H9 (cell line): ENCODE measurements around the gene PROSER3. TPM values are rescaled to one million over a fixed set of nuclear protein-coding genes. Genes with fewer than 3 reads are reported as not detected.

ENCODE experiments used
- DNase-seq: peaks from one replicate; pipeline ENCODE4 v3.0.0-alpha.2; 2017
- H2AFZ ChIP-seq: one replicate; pipeline ENCODE4 v1.6.1; 2013; ENCODE audit warnings: mild to moderate bottlenecking, low read length, control low read depth, moderate library complexity
- H2AK5ac ChIP-seq: 2 replicates; pipeline ENCODE4 v1.6.1; 2013; ENCODE audit warnings: low read length, control low read depth, mixed read lengths; ENCODE audit not compliant: insufficient read length
- H2BK120ac ChIP-seq: one replicate; pipeline ENCODE4 v1.6.1; 2013; ENCODE audit warnings: low read depth, mild to moderate bottlenecking, low read length, control low read depth, inconsistent platforms; ENCODE audit not compliant: poor library complexity, severe bottlenecking
- H2BK12ac ChIP-seq: 2 replicates; pipeline ENCODE4 v1.6.1; 2013; ENCODE audit warnings: low read length, control low read depth, mixed read lengths, low read depth; ENCODE audit not compliant: insufficient read length
- H2BK15ac ChIP-seq: 2 replicates; pipeline ENCODE4 v1.6.1; 2013; ENCODE audit warnings: low read depth, low read length, control low read depth
- H2BK20ac ChIP-seq: one replicate; pipeline ENCODE4 v1.6.1; 2013; ENCODE audit warnings: low read depth, mild to moderate bottlenecking, low read length, control low read depth, inconsistent platforms; ENCODE audit not compliant: poor library complexity, severe bottlenecking
- H2BK5ac ChIP-seq: 2 replicates; pipeline ENCODE4 v1.6.1; 2013; ENCODE audit warnings: low read length, control low read depth, mixed read lengths; ENCODE audit not compliant: insufficient read length
- H3K14ac ChIP-seq: 2 replicates; pipeline ENCODE4 v1.6.1; 2013; ENCODE audit warnings: low read length, control low read depth; ENCODE audit not compliant: insufficient read depth
- H3K18ac ChIP-seq: 2 replicates; pipeline ENCODE4 v1.6.1; 2013; ENCODE audit warnings: low read depth, mild to moderate bottlenecking, mixed read lengths, low read length, control low read depth; ENCODE audit not compliant: insufficient read length
- H3K23ac ChIP-seq: 2 replicates; pipeline ENCODE4 v1.6.1; 2013; ENCODE audit warnings: low read length, control low read depth, mixed read lengths, low read depth; ENCODE audit not compliant: insufficient read length
- H3K23me2 ChIP-seq: 2 replicates; pipeline ENCODE4 v1.6.1; 2013; ENCODE audit warnings: low read depth, mild to moderate bottlenecking, mixed read lengths, low read length, control low read depth; ENCODE audit not compliant: insufficient read length, poor library complexity, severe bottlenecking
- H3K27ac ChIP-seq: 2 replicates; pipeline ENCODE4 v1.5.1; 2013; ENCODE audit warnings: low read length, control low read depth, mixed read lengths, low read depth; ENCODE audit not compliant: insufficient read length
- H3K27me3 ChIP-seq: 2 replicates; pipeline ENCODE4 v1.6.1; 2013; ENCODE audit warnings: low read length, control low read depth, inconsistent platforms; ENCODE audit not compliant: insufficient read depth
- H3K4ac ChIP-seq: 2 replicates; pipeline ENCODE4 v1.6.1; 2013; ENCODE audit warnings: low read depth, mild to moderate bottlenecking, control low read depth, inconsistent platforms, low read length, moderate library complexity
- H3K4me1 ChIP-seq: 2 replicates; pipeline ENCODE4 v1.6.1; 2013; ENCODE audit warnings: low read length, control low read depth, inconsistent platforms; ENCODE audit not compliant: insufficient read depth
- H3K4me2 ChIP-seq: 2 replicates; pipeline ENCODE4 v1.6.1; 2013; ENCODE audit warnings: low read length, control low read depth, mixed read lengths; ENCODE audit not compliant: insufficient read length, insufficient read depth
- H3K56ac ChIP-seq: 2 replicates; pipeline ENCODE4 v1.6.1; 2013; ENCODE audit warnings: low read depth, mild to moderate bottlenecking, mixed read lengths, low read length, control low read depth; ENCODE audit not compliant: insufficient read length
- H3K79me1 ChIP-seq: 2 replicates; pipeline ENCODE4 v1.6.1; 2013; ENCODE audit warnings: low read depth, mild to moderate bottlenecking, moderate library complexity, low read length, control low read depth, inconsistent platforms; ENCODE audit not compliant: insufficient read depth, poor library complexity, severe bottlenecking
- H3K79me2 ChIP-seq: 2 replicates; pipeline ENCODE4 v1.6.1; 2013; ENCODE audit warnings: low read length, control low read depth, inconsistent platforms; ENCODE audit not compliant: insufficient read depth
- H3K9ac ChIP-seq: 2 replicates; pipeline ENCODE4 v1.6.1; 2013; ENCODE audit warnings: low read length, control low read depth, mixed read lengths; ENCODE audit not compliant: insufficient read length; ENCODE audit errors: extremely low read depth
- H3K9me3 ChIP-seq: one replicate; pipeline ENCODE4 v1.6.1; 2013; ENCODE audit warnings: low read depth, low read length, inconsistent platforms; ENCODE audit not compliant: control insufficient read depth
- H3T11ph ChIP-seq: one replicate; pipeline ENCODE4 v1.6.1; 2013; ENCODE audit warnings: mild to moderate bottlenecking, low read length, control low read depth, inconsistent platforms
- H4K20me1 ChIP-seq: one replicate; pipeline ENCODE4 v1.6.1; 2013; ENCODE audit not compliant: control insufficient read depth, insufficient read length, insufficient read depth
- H4K5ac ChIP-seq: 2 replicates; pipeline ENCODE4 v1.6.1; 2013; ENCODE audit warnings: low read depth, mild to moderate bottlenecking, mixed read lengths, low read length, control low read depth; ENCODE audit not compliant: insufficient read length
- H4K8ac ChIP-seq: replicated peaks from 2 replicates; pipeline ENCODE4 v1.6.1; 2013; ENCODE audit warnings: low read length, control low read depth, mixed read lengths, low read depth; ENCODE audit not compliant: insufficient read length
- H4K91ac ChIP-seq: 2 replicates; pipeline ENCODE4 v1.6.1; 2013; ENCODE audit warnings: low read depth, mild to moderate bottlenecking, moderate library complexity, mixed read lengths, low read length, control low read depth; ENCODE audit not compliant: insufficient read length
- H3K27ac Mint-ChIP-seq, 3 experiments: 2 replicates in 2 of 3; 3 replicates in 1 of 3; pipeline ENCODE4 v1.8.0; 2020 to 2021; ENCODE audit warnings: mixed read lengths in 3 of 3, mild to moderate bottlenecking in 1 of 3, moderate library complexity in 1 of 3
- H3K27me3 Mint-ChIP-seq: 2 replicates; pipeline ENCODE4 v1.8.0; 2021; ENCODE audit warnings: low read depth, mild to moderate bottlenecking, moderate library complexity, mixed read lengths
- H3K36me3 Mint-ChIP-seq, 3 experiments: 2 replicates in 2 of 3; 3 replicates in 1 of 3; pipeline ENCODE4 v1.8.0; 2020 to 2021; ENCODE audit warnings: low read depth in 3 of 3, mixed read lengths in 3 of 3; ENCODE audit not compliant: insufficient read depth in 1 of 3
- H3K4me1 Mint-ChIP-seq, 2 experiments: 2 replicates each; pipeline ENCODE4 v1.8.0; 2020; ENCODE audit warnings: mixed read lengths in 2 of 2
- H3K4me3 Mint-ChIP-seq, 2 experiments: 2 replicates in 1 of 2; 3 replicates in 1 of 2; pipeline ENCODE4 v1.8.0; 2020 to 2021; ENCODE audit warnings: mild to moderate bottlenecking in 2 of 2, mixed read lengths in 2 of 2, moderate library complexity in 1 of 2
- H3K9me3 Mint-ChIP-seq, 2 experiments: 2 replicates in 1 of 2; 3 replicates in 1 of 2; pipeline ENCODE4 v1.8.0; 2020; ENCODE audit warnings: mild to moderate bottlenecking in 2 of 2, mixed read lengths in 2 of 2, moderate library complexity in 1 of 2
- CTCF ChIP-seq: fragments of 200-600 bp; sonication (generic); conservative IDR thresholded peaks from 3 replicates; pipeline ENCODE4 v1.8.0; 2021; ENCODE audit warnings: antibody characterized with exemption, mild to moderate bottlenecking
- WGBS: extraction: QIAGEN DNeasy Blood & Tissue Kit; methylation state at CpG from one replicate; pipeline ENCODE4 v1.1.7; 2013; ENCODE audit warnings: missing lambda C conversion rate, low lambda C conversion rate, mixed read lengths; ENCODE audit not compliant: insufficient read length; ENCODE audit errors: extremely low coverage; 5-methylcytosine and 5-hydroxymethylcytosine counted together
- total RNA-seq: library from RNA; stranded (reverse); gene quantifications from 2 replicates; pipeline ENCODE4 v1.2.1, GENCODE V29; 2021

PROSER3 gene
- total RNA-seq, 1 experiment from 2014 or later: 29.1 TPM

GRCh38 chr19:35738887-35739229 is 19.1 kb upstream of the PROSER3 start:
- no CpG with 5 or more reads among the region's 2 CpGs for WGBS
- Histone ChIP-seq H3K18ac (no peak overlapping the region), H2AFZ (no peak overlapping the region), H2BK5ac (no peak overlapping the region), H2BK120ac (no peak overlapping the region), H3K14ac (no peak overlapping the region), H3K4me1 (no peaks in the 10 kb centered on the region), H3K23me2 (peaks cover 6% of the 10 kb centered on the region), H3K4me2 (no peak overlapping the region), H4K91ac (no peak overlapping the region), H3K79me1 (no peaks in the 10 kb centered on the region), H2BK12ac (no peak overlapping the region), H3K27ac (no peak overlapping the region), H3K9me3 (no peaks in the 10 kb centered on the region), H3K23ac (no peak overlapping the region), H3K79me2 (no peaks in the 10 kb centered on the region), H3K9ac (no peak overlapping the region), H2BK15ac (no peak overlapping the region), H2BK20ac (no peak overlapping the region), H2AK5ac (no peak overlapping the region), H3K56ac (no peak overlapping the region), H3K27me3 (no peaks in the 10 kb centered on the region), H3K4ac (no peak overlapping the region), H4K5ac (no peak overlapping the region), H4K20me1 (no peaks in the 10 kb centered on the region), H4K8ac (no peak overlapping the region), H3T11ph (no peak overlapping the region)
- no peaks in the 10 kb centered on the region for H3K27me3 Mint-ChIP-seq
- no peak overlapping the region for H3K27ac Mint-ChIP-seq
- no peak for DNase-seq
- peaks cover 36 to 55% (median 49%) of the 10 kb centered on the region in 3 experiments; a peak in 6 of 7 replicates for H3K36me3 Mint-ChIP-seq
- H3K9me3 Mint-ChIP-seq: no peaks in the 10 kb centered on the region
- no peak for TF ChIP-seq CTCF
- peaks cover 6 to 13% of the 10 kb centered on the region in 2 experiments for H3K4me1 Mint-ChIP-seq
- 0 out of 5 replicates have a peak overlapping the region, but pooled peaks of 1 of the 2 experiments have one; percentile 29 for H3K4me3 Mint-ChIP-seq
